Astrocyte (in vitro differentiated cells and primary cell): ENCODE results near the gene TMPRSS9. TPM values are rescaled to one million over a fixed set of nuclear protein-coding genes. Genes with fewer than 3 reads are reported as not detected.

ENCODE experiments used
- DNase-seq: peaks from one replicate; pipeline ENCODE4 v3.0.0-alpha.2; 2010; ENCODE audit warnings: low read depth
- FAIRE-seq: peaks from 2 replicates; lab custom pipeline; 2011; peaks lifted over from hg19 to GRCh38; lab: Jason Lieb, UNC
- H2AFZ ChIP-seq: 2 replicates; pipeline ENCODE4 v1.6.0; 2012; ENCODE audit warnings: low read depth, low read length, inconsistent platforms
- H3K27ac ChIP-seq: 2 replicates; pipeline ENCODE4 v1.5.1; 2011; ENCODE audit warnings: low read depth, low read length, inconsistent platforms
- H3K27me3 ChIP-seq: 2 replicates; pipeline ENCODE4 v1.6.0; 2011; ENCODE audit warnings: low read length, inconsistent platforms; ENCODE audit not compliant: insufficient read depth
- H3K36me3 ChIP-seq: 2 replicates; pipeline ENCODE4 v1.5.1; 2011; ENCODE audit warnings: low read length, inconsistent platforms; ENCODE audit not compliant: insufficient read depth
- H3K4me1 ChIP-seq: 2 replicates; pipeline ENCODE4 v1.5.1; 2011; ENCODE audit warnings: low read length, inconsistent platforms; ENCODE audit not compliant: insufficient read depth
- H3K4me2 ChIP-seq: 2 replicates; pipeline ENCODE4 v1.6.0; 2012; ENCODE audit warnings: low read length, inconsistent platforms
- H3K4me3 ChIP-seq: 2 replicates; pipeline ENCODE4 v1.5.1; 2011; ENCODE audit warnings: low read depth, mild to moderate bottlenecking, low read length, inconsistent platforms; ENCODE audit not compliant: insufficient read depth
- H3K79me2 ChIP-seq: 2 replicates; pipeline ENCODE4 v1.6.0; 2012; ENCODE audit warnings: mild to moderate bottlenecking, low read length, inconsistent platforms; ENCODE audit not compliant: insufficient read depth
- H3K9ac ChIP-seq: 2 replicates; pipeline ENCODE4 v1.6.0; 2012; ENCODE audit warnings: mild to moderate bottlenecking, low read length, inconsistent platforms
- H3K9me3 ChIP-seq: 2 replicates; pipeline ENCODE4 v1.5.1; 2012; ENCODE audit warnings: low read depth, mild to moderate bottlenecking, low read length, inconsistent platforms; ENCODE audit not compliant: insufficient read depth
- H4K20me1 ChIP-seq: 2 replicates; pipeline ENCODE4 v1.6.0; 2012; ENCODE audit warnings: low read length, inconsistent platforms; ENCODE audit not compliant: insufficient read depth
- H3K27ac Mint-ChIP-seq: one replicate; pipeline ENCODE4 v1.8.0; 2021; ENCODE audit warnings: mild to moderate bottlenecking, mixed read lengths; ENCODE audit not compliant: unreplicated experiment
- H3K27me3 Mint-ChIP-seq: one replicate; pipeline ENCODE4 v1.8.0; 2021; ENCODE audit warnings: low read depth, mixed read lengths; ENCODE audit not compliant: unreplicated experiment
- H3K36me3 Mint-ChIP-seq: one replicate; pipeline ENCODE4 v1.8.0; 2021; ENCODE audit warnings: low read depth, mixed read lengths; ENCODE audit not compliant: unreplicated experiment
- H3K4me1 Mint-ChIP-seq: one replicate; pipeline ENCODE4 v1.8.0; 2021; ENCODE audit warnings: low read depth, mixed read lengths; ENCODE audit not compliant: unreplicated experiment
- H3K4me3 Mint-ChIP-seq: one replicate; pipeline ENCODE4 v1.8.0; 2021; ENCODE audit warnings: mild to moderate bottlenecking, moderate library complexity, mixed read lengths; ENCODE audit not compliant: unreplicated experiment
- H3K9me3 Mint-ChIP-seq: one replicate; pipeline ENCODE4 v1.8.0; 2021; ENCODE audit warnings: mild to moderate bottlenecking, mixed read lengths; ENCODE audit not compliant: unreplicated experiment
- EZH2 ChIP-seq: IDR thresholded peaks from 2 replicates; pipeline ENCODE4 v1.6.1; 2012; ENCODE audit warnings: mild to moderate bottlenecking, low read length, inconsistent platforms; ENCODE audit not compliant: insufficient read depth
- total RNA-seq: library from RNA; stranded (reverse); gene quantifications from 2 replicates; pipeline ENCODE4 v1.2.1, GENCODE V29; 2021
- TF ChIP-seq, protein P1 (sequence below): IDR thresholded peaks from 2 replicates; pipeline ENCODE4 v1.5.1; 2011; ENCODE audit warnings: low read depth, mild to moderate bottlenecking, inconsistent platforms, low read length, moderate library complexity; ENCODE audit not compliant: insufficient read depth

The TMPRSS9 gene
- total RNA-seq, 1 donor from 2014 or later, result 0.16 TPM

DNA sequence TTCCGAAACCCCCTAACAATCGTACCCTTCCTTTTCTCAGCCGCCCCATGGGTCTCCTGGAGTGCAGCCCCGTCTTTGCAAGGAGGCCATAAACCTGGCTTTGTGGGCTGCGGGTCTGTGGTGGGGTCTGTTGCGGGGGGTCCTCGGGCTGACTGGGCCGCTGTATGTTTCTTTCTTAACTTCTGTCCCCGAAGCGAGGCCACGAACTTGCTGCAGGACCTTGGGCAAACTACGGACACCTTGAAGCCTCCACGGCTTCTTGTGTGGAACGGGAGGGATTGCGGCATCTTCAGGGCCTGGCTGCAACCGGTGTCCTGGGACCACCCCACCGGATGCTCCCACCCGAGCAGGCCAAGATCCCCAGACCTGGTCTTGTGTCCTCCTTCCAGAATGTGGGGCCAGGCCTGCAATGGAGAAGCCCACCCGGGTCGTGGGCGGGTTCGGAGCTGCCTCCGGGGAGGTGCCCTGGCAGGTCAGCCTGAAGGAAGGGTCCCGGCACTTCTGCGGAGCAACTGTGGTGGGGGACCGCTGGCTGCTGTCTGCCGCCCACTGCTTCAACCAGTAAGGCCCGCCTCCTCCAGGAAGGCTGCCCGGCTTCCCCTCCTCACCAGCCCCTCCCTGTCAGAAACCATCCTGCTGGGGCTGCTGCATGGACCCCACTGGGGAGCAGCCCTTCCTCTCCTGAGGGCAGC lies 55.4 kb downstream of the TMPRSS9 start:
- Histone ChIP-seq H3K9me3 (no peaks in the 10 kb centered on the region), H3K4me1 (no peaks in the 10 kb centered on the region), H3K79me2 (no peaks in the 10 kb centered on the region), H3K4me3 (no peak overlapping the region), H3K4me2 (no peak overlapping the region), H3K27ac (no peak overlapping the region), H3K36me3 (no peaks in the 10 kb centered on the region), H4K20me1 (peaks cover 11% of the 10 kb centered on the region), H2AFZ (no peak overlapping the region), H3K27me3 (no peaks in the 10 kb centered on the region), H3K9ac (no peak overlapping the region)
- Mint-ChIP-seq H3K36me3 (peaks cover 8% of the 10 kb centered on the region), H3K4me1 (no peaks in the 10 kb centered on the region), H3K9me3 (peaks cover 7% of the 10 kb centered on the region), H3K27ac (no peak overlapping the region), H3K4me3 (peak overlapping the region; percentile 20), H3K27me3 (peaks cover 4% of the 10 kb centered on the region)
- TF ChIP-seq, protein P1, sequence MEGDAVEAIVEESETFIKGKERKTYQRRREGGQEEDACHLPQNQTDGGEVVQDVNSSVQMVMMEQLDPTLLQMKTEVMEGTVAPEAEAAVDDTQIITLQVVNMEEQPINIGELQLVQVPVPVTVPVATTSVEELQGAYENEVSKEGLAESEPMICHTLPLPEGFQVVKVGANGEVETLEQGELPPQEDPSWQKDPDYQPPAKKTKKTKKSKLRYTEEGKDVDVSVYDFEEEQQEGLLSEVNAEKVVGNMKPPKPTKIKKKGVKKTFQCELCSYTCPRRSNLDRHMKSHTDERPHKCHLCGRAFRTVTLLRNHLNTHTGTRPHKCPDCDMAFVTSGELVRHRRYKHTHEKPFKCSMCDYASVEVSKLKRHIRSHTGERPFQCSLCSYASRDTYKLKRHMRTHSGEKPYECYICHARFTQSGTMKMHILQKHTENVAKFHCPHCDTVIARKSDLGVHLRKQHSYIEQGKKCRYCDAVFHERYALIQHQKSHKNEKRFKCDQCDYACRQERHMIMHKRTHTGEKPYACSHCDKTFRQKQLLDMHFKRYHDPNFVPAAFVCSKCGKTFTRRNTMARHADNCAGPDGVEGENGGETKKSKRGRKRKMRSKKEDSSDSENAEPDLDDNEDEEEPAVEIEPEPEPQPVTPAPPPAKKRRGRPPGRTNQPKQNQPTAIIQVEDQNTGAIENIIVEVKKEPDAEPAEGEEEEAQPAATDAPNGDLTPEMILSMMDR, result no peak
- TF ChIP-seq EZH2, result no peak
- no peak for FAIRE-seq
- DNase-seq, result no peak

DNA sequence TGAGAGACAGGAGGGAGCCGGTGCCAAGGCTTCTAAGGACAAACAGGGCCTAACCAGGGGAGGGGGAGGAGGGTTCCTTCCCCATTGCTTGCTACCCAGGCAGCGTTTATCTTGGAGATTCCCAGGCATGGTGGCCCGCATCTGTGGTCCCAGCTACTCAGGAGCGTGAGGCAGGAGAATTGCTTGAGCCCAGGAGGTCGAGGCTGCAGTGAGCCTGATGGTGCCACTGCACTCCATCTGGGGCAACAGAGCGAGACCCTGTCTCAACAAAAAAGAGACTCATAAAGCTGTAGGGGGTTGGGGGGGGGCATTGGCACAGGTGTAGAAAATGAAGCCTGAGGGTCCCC lies 55.9 kb downstream of the TMPRSS9 start:
- TF ChIP-seq, protein P1, result no peak
- no peak for TF ChIP-seq EZH2
- H2AFZ ChIP-seq, result no peak overlapping the region
- no peak overlapping the region for H3K4me3 ChIP-seq
- Mint-ChIP-seq H3K27ac (no peak overlapping the region), H3K4me1 (no peaks in the 10 kb centered on the region), H3K4me3 (no peak overlapping the region), H3K27me3 (no peaks in the 10 kb centered on the region), H3K36me3 (peaks cover 8% of the 10 kb centered on the region), H3K9me3 (peaks cover 5% of the 10 kb centered on the region)
- H4K20me1 ChIP-seq, result peaks cover 12% of the 10 kb centered on the region
- H3K27me3 ChIP-seq, result no peaks in the 10 kb centered on the region
- H3K36me3 ChIP-seq, result no peaks in the 10 kb centered on the region
- no peak for FAIRE-seq
- H3K9ac ChIP-seq, result no peak overlapping the region
- H3K79me2 ChIP-seq, result no peaks in the 10 kb centered on the region
- H3K27ac ChIP-seq, result no peak overlapping the region
- DNase-seq, result no peak
- no peak overlapping the region for H3K4me2 ChIP-seq
- H3K9me3 ChIP-seq, result no peaks in the 10 kb centered on the region
- H3K4me1 ChIP-seq, result no peaks in the 10 kb centered on the region
